SK-N-SH (cell line): ENCODE data around the gene KLHL25.

Experiments used
- EZH2phosphoT487 ChIP-seq: fragments of 200-600 bp; sonication (generic); IDR thresholded peaks from 2 replicates; pipeline ENCODE4 v1.6.1; 2017; ENCODE audit warnings: low read depth, mixed run types, mild to moderate bottlenecking, antibody characterized with exemption, moderate library complexity, borderline replicate concordance
- GATA2 ChIP-seq: sonication (generic); formaldehyde crosslinking; IDR thresholded peaks from 2 replicates; pipeline ENCODE4 v1.5.0; 2020; ENCODE audit warnings: mild to moderate bottlenecking, missing genetic modification reagents
- POLR2AphosphoS5 ChIP-seq: IDR thresholded peaks from 2 replicates; pipeline ENCODE4 v1.6.1; 2012; ENCODE audit warnings: low read depth, low read length
- RCOR1 ChIP-seq: fragments of 150-350 bp; IDR thresholded peaks from 2 replicates; pipeline ENCODE4 v1.6.1; 2017; ENCODE audit warnings: antibody characterized with exemption, low read length
- RFX5 ChIP-seq: IDR thresholded peaks from 2 replicates; pipeline ENCODE4 v1.6.1; 2012; ENCODE audit warnings: mild to moderate bottlenecking, improper control_type of control experiment, low read length
- TEAD4 ChIP-seq: IDR thresholded peaks from 2 replicates; pipeline ENCODE4 v1.4.0; 2012; ENCODE audit warnings: mild to moderate bottlenecking, borderline replicate concordance; ENCODE audit not compliant: insufficient read depth
- YY1 ChIP-seq: IDR thresholded peaks from 2 replicates; pipeline ENCODE4 v1.4.0; 2012; ENCODE audit warnings: low read depth, mild to moderate bottlenecking
- TF ChIP-seq, protein P1 (sequence below): fragments of 200-600 bp; sonication (generic); IDR thresholded peaks from 2 replicates; pipeline ENCODE4 v1.6.1; 2017; ENCODE audit warnings: antibody characterized with exemption, mild to moderate bottlenecking, moderate library complexity
- TF ChIP-seq, protein P2 (sequence below): IDR thresholded peaks from 2 replicates; pipeline ENCODE4 v1.4.0; 2012; ENCODE audit warnings: low read depth
- TF ChIP-seq, protein P3 (sequence below): IDR thresholded peaks from 2 replicates; pipeline ENCODE4 v1.6.1; 2012; ENCODE audit warnings: mild to moderate bottlenecking, low read depth, low read length, moderate library complexity
- TF ChIP-seq, protein P4 (sequence below): IDR thresholded peaks from 2 replicates; pipeline ENCODE4 v1.4.0; 2012; ENCODE audit warnings: low read depth, borderline replicate concordance

DNA sequence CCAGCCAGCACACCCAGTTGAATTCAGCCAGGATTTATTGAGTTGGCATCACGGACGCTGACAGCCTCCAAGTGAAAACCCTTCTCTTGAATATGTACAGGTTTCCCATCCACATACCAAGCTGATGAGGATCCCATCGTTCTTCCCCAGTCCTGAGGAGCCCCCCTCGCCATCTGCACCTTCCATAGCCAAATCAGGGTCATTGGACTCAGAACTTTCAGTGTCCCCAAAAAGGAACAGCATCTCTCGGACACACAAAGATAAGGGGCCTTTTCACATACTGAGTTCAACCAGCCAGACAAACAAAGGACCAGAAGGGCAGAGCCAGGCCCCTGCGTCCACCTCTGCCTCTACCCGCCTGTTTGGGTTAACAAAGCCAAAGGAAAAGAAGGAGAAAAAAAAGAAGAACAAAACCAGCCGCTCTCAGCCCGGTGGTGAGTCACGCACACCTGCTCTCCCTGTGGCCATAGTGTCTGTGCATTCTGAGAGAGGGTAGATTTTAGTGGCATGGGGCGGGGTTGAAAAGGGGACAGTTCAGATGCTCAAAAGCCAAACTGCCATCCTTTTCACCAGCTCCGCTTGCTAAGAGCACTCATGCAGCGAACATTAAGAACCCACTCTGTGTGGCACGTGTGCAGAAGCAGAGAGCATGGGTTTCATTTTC lies 51.2 kb downstream of the KLHL25 start:
- TF ChIP-seq POLR2AphosphoS5 (no peak), TEAD4 (no peak), YY1 (no peak), RFX5 (no peak), RCOR1 (no peak), EZH2phosphoT487 (no peak), GATA2 (CRISPR knock-in tag) (no peak)
- TF ChIP-seq, protein P1, sequence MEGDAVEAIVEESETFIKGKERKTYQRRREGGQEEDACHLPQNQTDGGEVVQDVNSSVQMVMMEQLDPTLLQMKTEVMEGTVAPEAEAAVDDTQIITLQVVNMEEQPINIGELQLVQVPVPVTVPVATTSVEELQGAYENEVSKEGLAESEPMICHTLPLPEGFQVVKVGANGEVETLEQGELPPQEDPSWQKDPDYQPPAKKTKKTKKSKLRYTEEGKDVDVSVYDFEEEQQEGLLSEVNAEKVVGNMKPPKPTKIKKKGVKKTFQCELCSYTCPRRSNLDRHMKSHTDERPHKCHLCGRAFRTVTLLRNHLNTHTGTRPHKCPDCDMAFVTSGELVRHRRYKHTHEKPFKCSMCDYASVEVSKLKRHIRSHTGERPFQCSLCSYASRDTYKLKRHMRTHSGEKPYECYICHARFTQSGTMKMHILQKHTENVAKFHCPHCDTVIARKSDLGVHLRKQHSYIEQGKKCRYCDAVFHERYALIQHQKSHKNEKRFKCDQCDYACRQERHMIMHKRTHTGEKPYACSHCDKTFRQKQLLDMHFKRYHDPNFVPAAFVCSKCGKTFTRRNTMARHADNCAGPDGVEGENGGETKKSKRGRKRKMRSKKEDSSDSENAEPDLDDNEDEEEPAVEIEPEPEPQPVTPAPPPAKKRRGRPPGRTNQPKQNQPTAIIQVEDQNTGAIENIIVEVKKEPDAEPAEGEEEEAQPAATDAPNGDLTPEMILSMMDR, result no peak
- TF ChIP-seq, protein P2, sequence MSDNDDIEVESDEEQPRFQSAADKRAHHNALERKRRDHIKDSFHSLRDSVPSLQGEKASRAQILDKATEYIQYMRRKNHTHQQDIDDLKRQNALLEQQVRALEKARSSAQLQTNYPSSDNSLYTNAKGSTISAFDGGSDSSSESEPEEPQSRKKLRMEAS, result no peak
- TF ChIP-seq, protein P3, sequence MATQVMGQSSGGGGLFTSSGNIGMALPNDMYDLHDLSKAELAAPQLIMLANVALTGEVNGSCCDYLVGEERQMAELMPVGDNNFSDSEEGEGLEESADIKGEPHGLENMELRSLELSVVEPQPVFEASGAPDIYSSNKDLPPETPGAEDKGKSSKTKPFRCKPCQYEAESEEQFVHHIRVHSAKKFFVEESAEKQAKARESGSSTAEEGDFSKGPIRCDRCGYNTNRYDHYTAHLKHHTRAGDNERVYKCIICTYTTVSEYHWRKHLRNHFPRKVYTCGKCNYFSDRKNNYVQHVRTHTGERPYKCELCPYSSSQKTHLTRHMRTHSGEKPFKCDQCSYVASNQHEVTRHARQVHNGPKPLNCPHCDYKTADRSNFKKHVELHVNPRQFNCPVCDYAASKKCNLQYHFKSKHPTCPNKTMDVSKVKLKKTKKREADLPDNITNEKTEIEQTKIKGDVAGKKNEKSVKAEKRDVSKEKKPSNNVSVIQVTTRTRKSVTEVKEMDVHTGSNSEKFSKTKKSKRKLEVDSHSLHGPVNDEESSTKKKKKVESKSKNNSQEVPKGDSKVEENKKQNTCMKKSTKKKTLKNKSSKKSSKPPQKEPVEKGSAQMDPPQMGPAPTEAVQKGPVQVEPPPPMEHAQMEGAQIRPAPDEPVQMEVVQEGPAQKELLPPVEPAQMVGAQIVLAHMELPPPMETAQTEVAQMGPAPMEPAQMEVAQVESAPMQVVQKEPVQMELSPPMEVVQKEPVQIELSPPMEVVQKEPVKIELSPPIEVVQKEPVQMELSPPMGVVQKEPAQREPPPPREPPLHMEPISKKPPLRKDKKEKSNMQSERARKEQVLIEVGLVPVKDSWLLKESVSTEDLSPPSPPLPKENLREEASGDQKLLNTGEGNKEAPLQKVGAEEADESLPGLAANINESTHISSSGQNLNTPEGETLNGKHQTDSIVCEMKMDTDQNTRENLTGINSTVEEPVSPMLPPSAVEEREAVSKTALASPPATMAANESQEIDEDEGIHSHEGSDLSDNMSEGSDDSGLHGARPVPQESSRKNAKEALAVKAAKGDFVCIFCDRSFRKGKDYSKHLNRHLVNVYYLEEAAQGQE, result no peak
- TF ChIP-seq, protein P4, sequence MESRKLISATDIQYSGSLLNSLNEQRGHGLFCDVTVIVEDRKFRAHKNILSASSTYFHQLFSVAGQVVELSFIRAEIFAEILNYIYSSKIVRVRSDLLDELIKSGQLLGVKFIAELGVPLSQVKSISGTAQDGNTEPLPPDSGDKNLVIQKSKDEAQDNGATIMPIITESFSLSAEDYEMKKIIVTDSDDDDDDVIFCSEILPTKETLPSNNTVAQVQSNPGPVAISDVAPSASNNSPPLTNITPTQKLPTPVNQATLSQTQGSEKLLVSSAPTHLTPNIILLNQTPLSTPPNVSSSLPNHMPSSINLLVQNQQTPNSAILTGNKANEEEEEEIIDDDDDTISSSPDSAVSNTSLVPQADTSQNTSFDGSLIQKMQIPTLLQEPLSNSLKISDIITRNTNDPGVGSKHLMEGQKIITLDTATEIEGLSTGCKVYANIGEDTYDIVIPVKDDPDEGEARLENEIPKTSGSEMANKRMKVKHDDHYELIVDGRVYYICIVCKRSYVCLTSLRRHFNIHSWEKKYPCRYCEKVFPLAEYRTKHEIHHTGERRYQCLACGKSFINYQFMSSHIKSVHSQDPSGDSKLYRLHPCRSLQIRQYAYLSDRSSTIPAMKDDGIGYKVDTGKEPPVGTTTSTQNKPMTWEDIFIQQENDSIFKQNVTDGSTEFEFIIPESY, result no peak
